ENCODE data around the gene BAK1.

GRCh38 chr6:33534702-33535101 is 45.4 kb downstream of the BAK1 start:
- TF ChIP-seq, protein P1, sequence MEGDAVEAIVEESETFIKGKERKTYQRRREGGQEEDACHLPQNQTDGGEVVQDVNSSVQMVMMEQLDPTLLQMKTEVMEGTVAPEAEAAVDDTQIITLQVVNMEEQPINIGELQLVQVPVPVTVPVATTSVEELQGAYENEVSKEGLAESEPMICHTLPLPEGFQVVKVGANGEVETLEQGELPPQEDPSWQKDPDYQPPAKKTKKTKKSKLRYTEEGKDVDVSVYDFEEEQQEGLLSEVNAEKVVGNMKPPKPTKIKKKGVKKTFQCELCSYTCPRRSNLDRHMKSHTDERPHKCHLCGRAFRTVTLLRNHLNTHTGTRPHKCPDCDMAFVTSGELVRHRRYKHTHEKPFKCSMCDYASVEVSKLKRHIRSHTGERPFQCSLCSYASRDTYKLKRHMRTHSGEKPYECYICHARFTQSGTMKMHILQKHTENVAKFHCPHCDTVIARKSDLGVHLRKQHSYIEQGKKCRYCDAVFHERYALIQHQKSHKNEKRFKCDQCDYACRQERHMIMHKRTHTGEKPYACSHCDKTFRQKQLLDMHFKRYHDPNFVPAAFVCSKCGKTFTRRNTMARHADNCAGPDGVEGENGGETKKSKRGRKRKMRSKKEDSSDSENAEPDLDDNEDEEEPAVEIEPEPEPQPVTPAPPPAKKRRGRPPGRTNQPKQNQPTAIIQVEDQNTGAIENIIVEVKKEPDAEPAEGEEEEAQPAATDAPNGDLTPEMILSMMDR (IDR thresholded peaks at IDR 0.05), result no peak
- no peak for TF ChIP-seq POLR2A (IDR thresholded peaks at IDR 0.05)

All from esophagus squamous epithelium (tissue), 4 donors.